Activated CD8-positive, alpha-beta memory T cell treated with anti-CD3 and anti-CD28 coated beads for 24 hours (primary cell): ENCODE results near the gene ADGRA3.

Source experiments
- DNase-seq: peaks from one replicate; pipeline ENCODE4 v3.0.0-alpha.2; 2020

Gene ADGRA3, protein sequence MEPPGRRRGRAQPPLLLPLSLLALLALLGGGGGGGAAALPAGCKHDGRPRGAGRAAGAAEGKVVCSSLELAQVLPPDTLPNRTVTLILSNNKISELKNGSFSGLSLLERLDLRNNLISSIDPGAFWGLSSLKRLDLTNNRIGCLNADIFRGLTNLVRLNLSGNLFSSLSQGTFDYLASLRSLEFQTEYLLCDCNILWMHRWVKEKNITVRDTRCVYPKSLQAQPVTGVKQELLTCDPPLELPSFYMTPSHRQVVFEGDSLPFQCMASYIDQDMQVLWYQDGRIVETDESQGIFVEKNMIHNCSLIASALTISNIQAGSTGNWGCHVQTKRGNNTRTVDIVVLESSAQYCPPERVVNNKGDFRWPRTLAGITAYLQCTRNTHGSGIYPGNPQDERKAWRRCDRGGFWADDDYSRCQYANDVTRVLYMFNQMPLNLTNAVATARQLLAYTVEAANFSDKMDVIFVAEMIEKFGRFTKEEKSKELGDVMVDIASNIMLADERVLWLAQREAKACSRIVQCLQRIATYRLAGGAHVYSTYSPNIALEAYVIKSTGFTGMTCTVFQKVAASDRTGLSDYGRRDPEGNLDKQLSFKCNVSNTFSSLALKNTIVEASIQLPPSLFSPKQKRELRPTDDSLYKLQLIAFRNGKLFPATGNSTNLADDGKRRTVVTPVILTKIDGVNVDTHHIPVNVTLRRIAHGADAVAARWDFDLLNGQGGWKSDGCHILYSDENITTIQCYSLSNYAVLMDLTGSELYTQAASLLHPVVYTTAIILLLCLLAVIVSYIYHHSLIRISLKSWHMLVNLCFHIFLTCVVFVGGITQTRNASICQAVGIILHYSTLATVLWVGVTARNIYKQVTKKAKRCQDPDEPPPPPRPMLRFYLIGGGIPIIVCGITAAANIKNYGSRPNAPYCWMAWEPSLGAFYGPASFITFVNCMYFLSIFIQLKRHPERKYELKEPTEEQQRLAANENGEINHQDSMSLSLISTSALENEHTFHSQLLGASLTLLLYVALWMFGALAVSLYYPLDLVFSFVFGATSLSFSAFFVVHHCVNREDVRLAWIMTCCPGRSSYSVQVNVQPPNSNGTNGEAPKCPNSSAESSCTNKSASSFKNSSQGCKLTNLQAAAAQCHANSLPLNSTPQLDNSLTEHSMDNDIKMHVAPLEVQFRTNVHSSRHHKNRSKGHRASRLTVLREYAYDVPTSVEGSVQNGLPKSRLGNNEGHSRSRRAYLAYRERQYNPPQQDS (N-terminal part only)

DNA sequence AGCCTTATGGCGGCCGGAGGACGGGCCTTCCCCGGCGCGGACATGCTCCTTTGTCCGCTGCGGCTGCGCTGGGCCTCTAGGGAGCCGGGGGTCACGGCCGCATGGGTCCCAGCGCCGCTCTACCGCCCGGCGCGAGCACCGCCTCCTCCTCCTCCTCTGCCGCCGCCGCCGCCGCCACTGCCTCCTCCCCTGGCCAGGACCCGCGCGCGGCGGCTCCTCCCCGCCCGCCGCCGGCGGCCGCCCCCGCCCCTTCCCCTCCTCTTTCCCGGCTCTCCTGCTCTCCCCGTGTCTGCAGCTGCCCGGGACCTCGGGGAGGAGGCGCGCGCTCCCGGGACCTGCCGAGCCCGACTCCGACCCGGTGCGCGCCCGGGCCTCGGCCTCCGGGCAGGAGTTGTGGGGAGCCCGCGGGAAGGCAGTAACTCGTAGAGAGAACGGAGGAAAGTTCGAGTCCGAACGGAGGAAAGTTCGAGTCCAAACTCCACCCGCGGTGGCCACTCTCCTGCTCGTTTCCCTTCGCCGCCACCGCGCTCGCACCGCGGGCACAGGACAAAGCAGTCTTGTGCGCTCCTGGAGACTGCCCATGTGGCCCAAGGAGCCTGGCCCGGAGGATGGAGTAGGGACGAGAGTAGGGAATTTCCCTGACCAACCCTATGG lies at the start of gene ADGRA3:
Gene ADGRA3, minus strand, starts transcription at position 179 of the 654 bp plus-strand sequence. CDS start 282 bp downstream, outside the sequence.
- peak; percentile 74 for DNase-seq

DNA sequence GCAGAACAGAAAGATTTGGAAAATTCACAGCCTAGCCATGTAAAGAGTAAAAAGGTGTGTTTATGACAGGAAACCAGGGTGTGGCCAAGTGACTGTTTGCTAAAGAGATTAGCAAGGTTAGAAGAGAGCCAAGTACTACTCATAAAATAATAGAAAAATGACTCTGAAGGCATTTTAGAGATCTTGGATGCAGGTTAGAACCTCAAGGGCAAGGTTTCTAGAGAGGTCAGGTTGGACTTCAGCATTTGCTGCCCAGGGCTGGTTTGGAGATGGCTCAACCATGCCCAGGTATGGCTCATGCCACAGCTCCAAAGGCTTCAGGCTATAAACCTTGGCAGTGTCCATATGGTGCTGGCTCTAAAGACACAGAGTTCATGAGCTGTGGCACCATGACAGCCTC lies 40.6 kb upstream of the ADGRA3 start:
- DNase-seq, result no peak

DNA sequence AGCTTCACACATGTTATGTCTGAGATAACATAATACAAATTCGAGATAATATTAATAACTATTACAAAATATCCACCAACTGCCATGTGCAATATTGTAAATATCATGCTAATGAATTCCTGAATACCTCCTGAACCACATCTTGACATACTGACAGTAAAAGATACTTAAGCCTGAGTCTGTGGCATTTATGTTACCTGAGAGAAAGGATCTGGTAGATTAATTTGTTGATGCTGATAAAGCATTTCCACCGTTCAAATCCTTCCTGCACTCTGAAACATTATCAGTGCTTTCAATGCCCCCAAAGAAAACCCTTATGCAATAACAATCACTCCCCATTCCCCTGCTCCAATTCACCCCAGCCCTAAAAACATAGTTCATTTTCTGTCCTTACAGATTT lies 38.8 kb upstream of the ADGRA3 start:
- DNase-seq, result no peak

DNA sequence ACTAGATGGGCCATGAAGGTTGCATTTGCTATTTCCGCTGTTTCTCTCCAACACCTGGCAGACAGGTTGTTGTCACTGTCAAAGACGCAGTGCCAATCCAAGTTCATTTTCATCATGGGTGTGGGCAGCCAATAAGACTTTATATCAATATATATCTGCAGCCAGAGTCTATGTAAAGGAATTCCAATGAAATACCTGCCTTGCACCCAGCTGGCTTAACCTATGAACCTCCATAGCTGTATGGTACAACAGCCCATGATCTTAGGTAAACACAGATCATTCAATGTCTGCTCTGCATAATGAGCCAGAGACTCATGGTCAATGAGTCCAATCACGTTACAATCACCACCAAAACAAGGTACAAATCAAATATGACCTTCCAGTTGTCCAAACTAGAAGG lies 37.7 kb upstream of the ADGRA3 start:
- no peak for DNase-seq

DNA sequence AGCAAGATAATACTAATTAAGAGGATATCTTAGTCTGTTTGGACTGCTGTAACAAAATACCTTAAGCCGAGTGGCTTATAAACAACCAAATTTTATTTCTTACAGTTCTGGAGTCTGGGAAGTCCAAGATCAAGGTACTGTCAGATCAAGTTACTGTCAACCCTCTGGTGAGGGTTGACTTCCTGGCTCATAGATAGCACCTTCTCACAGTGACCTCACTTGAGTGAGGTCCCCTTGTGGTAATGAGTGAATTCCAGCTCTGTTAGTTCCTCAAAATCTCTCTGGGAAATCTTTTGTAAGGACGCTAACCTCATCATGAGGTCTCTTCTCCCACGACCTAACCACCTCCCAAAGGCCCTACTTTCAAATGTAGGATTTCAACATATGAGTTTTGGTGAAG lies 36.9 kb upstream of the ADGRA3 start:
- no peak for DNase-seq

DNA sequence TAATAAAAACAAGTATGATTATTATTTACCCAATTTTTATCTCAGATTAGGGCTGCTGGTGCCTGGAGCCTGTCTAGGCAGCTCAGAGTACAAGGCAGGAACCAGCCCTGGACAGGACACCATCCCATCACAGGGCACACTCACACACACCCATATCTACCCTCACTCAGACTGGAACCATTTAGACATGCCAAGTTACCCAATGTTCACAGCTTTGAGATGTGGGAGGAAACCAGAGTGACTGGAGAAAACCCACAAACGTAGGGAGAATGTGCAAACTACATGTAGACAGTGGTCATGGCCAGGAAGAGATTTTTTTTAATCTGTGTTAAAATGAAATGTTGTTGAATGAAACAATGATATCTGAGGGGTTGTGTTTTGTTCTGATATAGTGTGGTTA lies 35.7 kb upstream of the ADGRA3 start:
- DNase-seq, result no peak

DNA sequence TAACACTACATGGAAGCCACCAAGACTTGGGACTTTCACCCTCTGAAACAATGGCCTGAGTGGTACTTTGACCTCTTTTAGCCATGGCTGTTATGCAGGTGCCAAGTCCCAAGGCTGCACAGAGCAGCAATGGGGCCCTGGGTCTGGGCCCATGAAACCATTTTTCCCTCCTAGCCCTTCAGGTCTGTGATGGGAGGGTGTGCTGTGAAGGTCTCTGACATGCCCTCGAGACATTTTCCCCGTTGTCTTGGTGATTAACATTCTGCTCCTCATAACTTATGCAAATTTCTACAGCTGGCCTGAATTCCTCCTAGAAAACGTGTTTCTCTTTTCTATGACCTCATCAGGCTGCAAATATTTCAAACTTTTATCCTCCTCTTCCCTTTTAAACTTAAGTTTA lies 30.4 kb upstream of the ADGRA3 start:
- no peak for DNase-seq

DNA sequence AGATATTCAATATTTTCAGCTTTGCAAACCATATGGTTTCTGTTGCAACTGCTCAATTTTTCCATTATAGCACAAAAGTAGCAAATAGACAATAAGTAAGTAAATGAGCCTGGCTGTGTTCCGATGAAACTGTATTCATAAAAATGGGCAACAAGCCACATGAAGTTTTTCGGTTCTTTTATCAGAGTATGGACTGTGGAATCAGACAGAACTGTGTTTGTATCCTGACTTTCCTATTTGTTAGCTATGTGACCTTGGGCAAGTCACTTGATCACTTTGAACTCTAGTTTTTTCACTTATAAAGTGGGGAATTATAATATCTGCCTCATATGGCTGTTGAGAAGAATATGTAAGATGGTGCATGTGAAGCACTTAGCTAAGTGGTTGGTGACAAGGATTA lies 23.4 kb upstream of the ADGRA3 start:
- no peak for DNase-seq

DNA sequence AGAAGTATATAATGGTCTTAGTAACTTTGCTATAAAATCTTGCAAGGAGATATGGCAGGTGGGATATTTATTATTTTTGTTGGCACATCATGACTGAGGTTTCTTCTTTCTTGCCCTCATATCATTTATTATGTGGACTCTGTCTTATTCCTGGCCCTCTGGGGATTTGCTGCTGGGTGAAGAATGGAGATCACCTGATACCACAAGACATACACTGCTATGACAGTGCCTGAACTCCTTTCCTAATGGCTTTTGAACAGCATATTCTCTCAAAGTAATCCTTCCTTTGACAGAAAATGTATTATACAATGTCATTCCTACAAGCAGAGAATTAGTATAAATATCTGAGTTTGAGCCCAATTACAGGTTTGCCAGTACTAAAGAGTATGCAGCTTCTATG lies 22.0 kb upstream of the ADGRA3 start:
- no peak for DNase-seq

DNA sequence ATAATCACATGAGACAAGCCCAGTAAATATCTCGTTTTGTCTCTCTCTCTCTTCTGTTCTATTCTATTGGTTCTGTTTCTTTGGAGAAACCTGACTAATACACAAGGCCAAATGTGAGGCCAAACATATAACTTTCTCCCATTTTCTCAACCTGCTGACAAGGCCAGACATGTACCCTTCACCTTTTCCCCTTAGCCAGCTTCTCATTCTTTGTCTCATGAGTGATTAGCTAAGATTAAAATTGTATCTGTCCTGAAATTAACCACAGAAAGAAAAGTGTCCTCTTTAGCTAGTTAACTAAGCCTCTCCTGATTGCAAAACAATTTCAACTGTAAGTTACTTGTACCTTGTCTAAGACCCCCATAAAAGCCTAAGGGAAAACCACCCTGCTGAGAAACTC lies 18.5 kb upstream of the ADGRA3 start:
- DNase-seq, result no peak

DNA sequence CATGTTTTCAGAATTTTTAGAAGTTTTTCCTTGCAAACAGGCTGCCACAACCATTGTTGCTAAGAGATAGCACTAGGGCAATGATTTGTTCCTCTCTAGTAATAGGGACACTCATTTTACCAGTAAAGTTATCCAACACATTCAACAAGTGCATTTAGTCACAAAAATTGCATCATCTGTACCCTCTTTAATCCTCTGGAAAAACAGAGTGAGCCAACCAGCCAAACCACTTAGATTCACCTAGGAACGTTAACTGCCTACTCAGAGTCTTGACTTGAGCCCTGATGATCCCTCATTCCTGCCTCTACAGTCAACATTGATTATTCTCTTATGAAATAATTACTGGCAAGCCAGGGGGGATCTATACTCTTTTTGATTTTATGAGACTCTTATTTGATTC lies 17.0 kb upstream of the ADGRA3 start:
- no peak for DNase-seq

DNA sequence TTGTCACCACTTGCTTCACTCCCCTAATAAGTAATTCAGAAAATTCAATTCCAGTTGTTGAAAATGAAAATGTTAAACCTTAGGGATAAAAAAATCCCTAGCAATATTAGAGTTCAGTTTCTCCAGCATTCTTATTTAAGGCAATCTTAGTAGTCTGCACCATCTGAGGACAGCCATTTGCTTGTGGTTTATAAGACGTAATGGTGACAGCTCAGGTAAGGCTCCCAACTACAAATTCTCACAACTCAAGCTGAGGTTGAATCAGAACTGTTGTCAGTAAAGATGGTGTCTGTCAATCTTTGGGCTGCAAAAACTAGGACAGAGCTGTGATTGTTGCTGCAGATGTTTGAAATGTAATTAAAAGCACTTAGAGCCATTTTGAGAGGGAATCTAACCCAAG lies 16.3 kb upstream of the ADGRA3 start:
- DNase-seq, result no peak

DNA sequence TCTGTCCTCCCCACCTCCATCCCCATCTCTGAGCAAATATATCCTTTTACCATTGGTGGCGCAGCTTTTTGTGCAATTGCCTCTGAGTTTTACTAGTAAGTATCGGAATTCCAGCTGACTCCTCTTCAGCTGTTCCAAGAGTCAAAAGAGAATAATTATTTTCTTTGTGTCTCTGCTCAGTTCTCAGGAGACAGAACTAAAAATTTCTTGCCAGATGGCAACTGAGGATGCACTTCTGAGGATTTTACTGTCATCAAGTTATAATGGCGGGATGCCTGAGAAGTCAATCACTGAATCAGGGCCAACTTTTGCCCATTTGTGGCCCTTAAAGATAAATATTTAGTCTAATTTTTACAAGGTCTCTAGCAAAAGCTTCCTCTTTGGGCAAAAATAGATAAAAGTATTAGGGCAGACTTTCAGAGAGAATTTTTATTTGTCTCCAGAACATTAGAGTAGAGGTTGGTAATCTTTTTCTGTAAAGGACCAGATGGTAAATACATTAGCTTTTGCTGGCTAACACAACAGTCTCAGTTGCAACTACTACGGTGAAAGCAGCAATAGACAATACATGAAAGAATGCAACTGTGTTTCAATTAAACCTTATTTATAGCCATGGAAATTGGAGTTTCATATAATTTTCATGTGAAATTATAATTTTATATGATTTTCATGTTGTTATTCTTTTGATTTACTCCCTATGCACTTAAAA lies 15.6 kb upstream of the ADGRA3 start:
- DNase-seq, result no peak

DNA sequence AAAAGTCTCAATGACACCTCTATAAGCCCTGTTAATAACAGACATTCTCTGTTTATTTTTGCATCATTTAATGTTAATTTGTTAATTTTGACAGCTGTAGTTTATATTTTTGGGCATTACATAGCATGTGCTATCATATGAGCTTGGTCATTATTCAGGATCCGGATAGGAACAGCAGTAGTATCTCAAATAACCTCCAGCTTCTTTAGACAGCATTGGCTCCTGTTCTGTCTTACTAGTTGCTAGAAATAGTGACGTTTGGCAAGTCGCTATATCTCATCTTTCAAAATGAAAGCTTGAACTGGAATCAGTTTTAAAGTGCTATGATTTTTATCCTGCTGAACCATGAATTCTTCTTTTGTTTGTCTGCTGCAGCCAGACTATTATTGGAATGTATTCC lies 9.0 kb upstream of the ADGRA3 start:
- DNase-seq, result no peak

DNA sequence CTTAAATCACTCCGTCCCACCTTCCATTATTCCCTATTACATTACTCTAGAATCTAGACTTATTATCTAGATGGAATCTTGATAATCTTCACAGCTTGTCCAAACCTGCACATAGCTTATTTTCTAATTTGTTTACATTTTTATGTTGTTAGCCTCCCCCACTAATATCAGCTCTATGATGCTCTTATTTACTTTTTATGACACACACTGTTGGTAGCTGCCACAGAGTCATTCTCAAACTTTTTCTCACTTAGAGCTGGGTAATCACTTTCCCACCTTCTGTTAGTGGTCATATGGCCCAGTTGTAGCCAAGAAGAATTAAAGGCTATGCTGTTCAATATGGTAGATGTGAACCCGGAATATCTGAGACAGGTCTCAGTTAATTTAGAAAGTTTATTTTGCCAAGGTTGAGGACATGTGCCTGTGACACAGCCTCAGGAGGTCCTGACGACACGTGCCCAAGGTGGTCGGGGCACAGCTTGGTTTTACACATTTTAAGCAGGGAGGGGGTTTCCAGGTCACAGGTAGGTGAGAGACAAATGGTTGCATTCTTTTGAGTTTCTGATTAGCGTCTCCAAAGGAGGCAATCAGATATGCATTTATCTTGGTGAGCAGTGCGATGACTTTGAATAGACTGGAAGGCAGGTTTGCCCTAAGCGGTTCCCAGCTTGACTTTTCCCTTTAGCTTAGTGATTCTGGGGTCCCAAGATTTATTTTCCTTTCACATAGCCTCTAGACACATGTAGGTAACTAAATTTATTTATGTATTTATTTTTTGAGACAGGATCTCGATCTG lies 7.0 kb upstream of the ADGRA3 start:
- DNase-seq, result no peak

DNA sequence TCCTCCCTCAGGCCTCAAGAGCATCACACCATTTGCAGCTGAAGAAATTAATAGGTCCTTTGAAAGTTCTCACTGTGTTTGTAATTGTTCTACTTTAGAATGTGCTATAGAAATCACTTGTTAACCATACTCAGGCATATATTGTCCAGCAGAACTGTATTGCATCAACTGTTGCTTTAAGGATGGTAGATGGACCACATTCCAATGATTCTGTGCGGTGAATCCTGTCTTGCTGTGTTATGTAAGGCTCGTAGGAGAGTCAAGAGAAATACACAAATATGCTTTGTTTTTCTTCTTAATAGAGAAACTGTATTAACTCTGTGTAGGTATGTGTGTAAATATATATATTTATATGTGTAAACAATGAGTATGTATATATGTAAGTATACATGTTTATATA lies 6.3 kb upstream of the ADGRA3 start:
- DNase-seq, result no peak

DNA sequence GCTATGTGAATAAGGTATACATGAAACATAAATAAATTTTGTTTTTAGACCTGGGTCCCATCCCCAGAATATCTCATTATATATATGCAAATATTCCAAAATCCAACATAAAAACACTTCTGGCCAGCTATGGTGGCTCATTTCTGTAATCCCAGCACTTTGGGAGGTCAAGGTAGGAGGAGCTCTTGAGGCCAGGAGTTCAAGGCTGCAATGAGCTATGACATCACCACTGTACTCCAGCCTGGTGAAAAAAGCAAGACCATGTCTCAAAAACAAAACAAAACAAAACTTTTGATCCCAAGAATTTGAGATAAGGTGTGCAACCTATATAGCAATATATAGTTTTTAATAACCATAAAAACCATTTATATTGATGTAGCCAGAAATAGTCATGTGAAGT lies 5.4 kb upstream of the ADGRA3 start:
- DNase-seq, result no peak

DNA sequence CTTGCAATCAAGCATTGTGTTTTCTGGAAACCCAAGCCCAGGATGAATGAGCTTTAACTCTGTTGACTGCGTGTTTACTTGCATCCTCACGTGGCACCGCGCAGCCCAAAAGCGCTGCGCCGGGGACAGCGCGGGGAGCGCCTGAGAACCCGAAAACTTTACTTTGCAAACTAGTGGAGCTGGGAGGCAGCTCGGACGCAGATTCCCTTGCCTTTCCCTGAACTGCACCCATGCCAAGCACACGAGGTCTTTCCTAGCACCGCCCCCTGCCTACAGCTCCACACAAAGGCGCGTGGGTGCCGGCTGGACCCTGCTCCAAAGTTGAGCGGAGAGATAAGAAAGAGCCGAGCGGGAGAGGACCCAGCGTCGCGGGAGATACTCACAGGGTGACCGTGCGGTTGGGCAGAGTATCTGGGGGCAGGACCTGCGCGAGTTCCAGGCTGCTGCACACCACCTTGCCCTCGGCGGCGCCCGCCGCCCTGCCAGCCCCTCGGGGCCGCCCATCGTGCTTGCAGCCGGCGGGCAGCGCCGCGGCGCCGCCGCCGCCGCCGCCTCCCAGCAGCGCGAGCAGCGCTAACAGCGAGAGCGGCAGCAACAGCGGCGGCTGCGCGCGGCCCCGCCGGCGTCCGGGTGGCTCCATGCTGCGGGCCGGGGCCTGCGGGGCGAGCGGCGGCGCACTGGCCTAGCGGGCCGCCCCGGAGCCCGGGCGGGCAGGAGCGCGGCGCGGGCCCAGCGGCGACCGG lies 550 bp downstream of the ADGRA3 start:
- peak; percentile 75 for DNase-seq

DNA sequence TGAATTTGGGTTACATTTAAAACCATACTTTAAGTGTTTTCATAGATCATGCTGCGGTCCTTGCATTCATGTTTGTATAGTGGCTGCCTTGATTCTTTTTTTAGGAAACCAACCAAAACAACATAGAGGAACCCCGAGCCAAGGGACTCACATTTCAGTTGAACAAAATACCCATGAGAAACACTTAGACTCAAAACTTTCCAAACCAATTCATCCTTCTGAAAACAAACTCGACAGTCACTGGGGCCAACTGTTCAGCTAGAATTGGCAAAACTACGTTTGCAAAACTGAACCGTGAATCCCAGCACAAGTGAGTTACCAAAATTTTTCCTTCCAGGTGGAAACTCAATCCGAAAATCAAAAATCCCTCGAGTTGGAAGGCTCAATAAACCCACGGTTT lies 1.4 kb downstream of the ADGRA3 start:
- DNase-seq, result no peak

DNA sequence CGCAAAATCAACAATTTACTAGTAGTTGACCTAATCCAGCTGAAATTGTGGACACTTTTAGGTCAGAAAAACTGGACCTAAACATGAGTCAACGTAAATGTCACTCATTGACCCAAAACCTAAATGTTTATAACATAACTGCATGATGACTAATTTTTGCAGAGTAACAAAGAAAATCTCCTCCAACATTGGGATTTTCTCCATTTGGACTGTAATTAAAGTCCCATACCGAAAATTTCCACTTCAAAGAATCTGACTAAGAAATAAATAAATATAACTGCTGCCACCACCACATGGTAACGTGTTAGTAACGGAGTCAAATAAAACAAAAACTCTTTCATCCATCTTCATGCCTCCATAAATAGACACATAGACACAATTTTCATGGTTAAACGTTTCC lies 1.9 kb downstream of the ADGRA3 start:
- no peak for DNase-seq

DNA sequence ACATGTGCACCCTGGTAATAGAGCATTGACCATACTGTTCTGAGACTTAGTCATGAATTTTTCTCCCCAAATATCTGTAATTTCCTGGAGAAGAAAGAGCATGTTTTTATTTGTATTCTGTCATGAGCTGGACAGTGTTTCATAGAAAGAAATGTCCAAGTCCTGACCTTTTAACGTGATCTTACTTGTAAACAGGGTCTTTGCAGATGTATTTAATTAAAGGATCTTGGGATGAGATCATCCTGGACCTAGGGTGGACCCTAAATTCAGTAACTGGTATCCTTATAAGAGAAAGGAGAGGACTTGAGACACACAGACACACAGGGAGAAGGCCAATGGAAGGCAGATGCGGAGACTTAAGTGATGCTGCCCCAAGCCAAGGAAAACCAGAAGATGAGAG lies 3.6 kb downstream of the ADGRA3 start:
- no peak for DNase-seq
